ENCODE results near the gene NFATC3.

- no peak for TF ChIP-seq CTCF (conservative IDR thresholded peaks at IDR 0.05)
- no peak for TF ChIP-seq EZH2 (IDR thresholded peaks at IDR 0.05; ENCODE audit: low read depth)
These were observed 11.3 kb downstream of the NFATC3 start for GRCh38 chr16:68096491-68096890.

All from PC-9 (cell line).